Measurements from ENCODE around the gene TOMM22.

Gene TOMM22

GRCh38 chr22:38733724-38734381, 52.1 kb downstream of the TOMM22 start:
- TF ChIP-seq CTCF (IDR thresholded peaks at IDR 0.05; ENCODE audit: low read length) (no peak), EZH2phosphoT487 (IDR thresholded peaks at IDR 0.05; ENCODE audit: low read length) (no peak), EZH2 (optimal IDR thresholded peaks at IDR 0.05; ENCODE audit: low read depth, low read length) (no peak)
- peaks cover 57% of the 10 kb centered on the region for H3F3A ChIP-seq (ENCODE audit: insufficient read depth, low read length)
- peaks cover 9% of the 10 kb centered on the region; the same call in 1 of the 2 replicates for H3K36me3 ChIP-seq (replicated peaks; ENCODE audit: insufficient read depth, low read length)
- H3K9me3 ChIP-seq (replicated peaks; ENCODE audit: insufficient read depth, low read length) = no peaks in the 10 kb centered on the region
- no peak overlapping the region for H3K9ac ChIP-seq (ENCODE audit: low read length)
- H3K9me2 ChIP-seq (replicated peaks; ENCODE audit: insufficient read depth, low read length) = no peaks in the 10 kb centered on the region
- H4K20me1 ChIP-seq (ENCODE audit: insufficient read depth, low read length) = no peaks in the 10 kb centered on the region
- peaks cover 21% of the 10 kb centered on the region for H3K79me2 ChIP-seq (ENCODE audit: low read length)
- no peak overlapping the region for H2AFZ ChIP-seq (ENCODE audit: low read length)
- no peaks in the 10 kb centered on the region for H3K27me3 ChIP-seq (replicated peaks; ENCODE audit: insufficient read depth, low read length)
- H3K4me1 ChIP-seq (ENCODE audit: low read length) = peaks cover 7% of the 10 kb centered on the region; the same call in 1 of the 2 replicates
- no peak overlapping the region for H3K4me2 ChIP-seq (ENCODE audit: low read depth, low read length)
- no peak overlapping the region for H3K27ac ChIP-seq (ENCODE audit: low read length)
- H3K4me3 ChIP-seq (ENCODE audit: low read length) = no peak overlapping the region
- DNase-seq = no peak

GRCh38 chr22:38734421-38735100, 52.8 kb downstream of the TOMM22 start:
- Histone ChIP-seq H3K27me3 (replicated peaks; ENCODE audit: insufficient read depth, low read length) (no peaks in the 10 kb centered on the region), H3K9me3 (replicated peaks; ENCODE audit: insufficient read depth, low read length) (no peaks in the 10 kb centered on the region), H3K36me3 (replicated peaks; ENCODE audit: insufficient read depth, low read length) (peaks cover 9% of the 10 kb centered on the region), H3K27ac (ENCODE audit: low read length) (no peak overlapping the region), H3K9ac (ENCODE audit: low read length) (no peak overlapping the region), H3K9me2 (replicated peaks; ENCODE audit: insufficient read depth, low read length) (no peaks in the 10 kb centered on the region), H3K79me2 (ENCODE audit: low read length) (peaks cover 26% of the 10 kb centered on the region), H3K4me2 (ENCODE audit: low read depth, low read length) (no peak overlapping the region), H2AFZ (ENCODE audit: low read length) (no peak overlapping the region), H3F3A (ENCODE audit: insufficient read depth, low read length) (peaks cover 57% of the 10 kb centered on the region), H3K4me1 (ENCODE audit: low read length) (peaks cover 7% of the 10 kb centered on the region; the same call in 1 of the 2 replicates), H3K4me3 (ENCODE audit: low read length) (no peak overlapping the region), H4K20me1 (ENCODE audit: insufficient read depth, low read length) (no peaks in the 10 kb centered on the region)
- no peak for DNase-seq
- no peak for TF ChIP-seq EZH2phosphoT487 (IDR thresholded peaks at IDR 0.05; ENCODE audit: low read length)
- no peak for TF ChIP-seq CTCF (IDR thresholded peaks at IDR 0.05; ENCODE audit: low read length)
- no peak for TF ChIP-seq EZH2 (optimal IDR thresholded peaks at IDR 0.05; ENCODE audit: low read depth, low read length)

All from MM.1S (cell line).